Activated CD4-positive, CD25-positive, alpha-beta regulatory T cell treated with anti-CD3 and anti-CD28 coated beads, Interleukin-2, amount 50 U/mL, for 16 hours (primary cell): ENCODE data around the gene CCDC146.
"Not testable (repeated sequence)": the region's sequence is repeated elsewhere in the genome, so short reads cannot be mapped to it uniquely, and the experiment has no call there.

ENCODE experiments used
- DNase-seq: peaks from one replicate; pipeline ENCODE4 v3.0.0-alpha.2; 2020; ENCODE audit warnings: low read depth, low spot score

The CCDC146 gene

GRCh38 chr7:77199013-77199966 lies 76.9 kb downstream of the CCDC146 start, which contains the start of gene FGL2:
Gene FGL2, minus strand, starts transcription at chr7:77199819. Its CDS starts 26 bp downstream, at chr7:77199793.
- no peak for DNase-seq

GRCh38 chr7:77200542-77200941 lies 78.1 kb downstream of the CCDC146 start:
- no peak for DNase-seq

- DNase-seq, result no peak
Measured at GRCh38 chr7:77202481-77202976, 80.1 kb downstream of the CCDC146 start.

GRCh38 chr7:77205706-77206105 lies 83.3 kb downstream of the CCDC146 start:
- DNase-seq, result no peak

GRCh38 chr7:77208416-77208815 lies 86.0 kb downstream of the CCDC146 start:
- no peak for DNase-seq

- DNase-seq, result no peak
Measured at GRCh38 chr7:77209479-77210139, 87.2 kb downstream of the CCDC146 start.

- no peak for DNase-seq
Measured at GRCh38 chr7:77216181-77216845, 93.9 kb downstream of the CCDC146 start.

GRCh38 chr7:77217474-77218185 lies 95.2 kb downstream of the CCDC146 start:
- no peak for DNase-seq

- not testable (repeated sequence) for DNase-seq
Measured at GRCh38 chr7:77219701-77220331, 97.4 kb downstream of the CCDC146 start.

- no peak for DNase-seq
Measured at GRCh38 chr7:77222065-77222464, 99.7 kb downstream of the CCDC146 start.

GRCh38 chr7:77222819-77223218 lies 100.4 kb downstream of the CCDC146 start:
- no peak for DNase-seq

GRCh38 chr7:77223261-77223660 lies 100.8 kb downstream of the CCDC146 start:
- DNase-seq, result no peak

- no peak for DNase-seq
Measured at GRCh38 chr7:77226357-77226839, 104.0 kb downstream of the CCDC146 start.

- not testable (repeated sequence) for DNase-seq
Measured at GRCh38 chr7:77228795-77229194, 106.4 kb downstream of the CCDC146 start.

GRCh38 chr7:77232467-77232866 lies 110.1 kb downstream of the CCDC146 start:
- no peak for DNase-seq

- DNase-seq, result no peak
Measured at GRCh38 chr7:77235276-77235675, 112.9 kb downstream of the CCDC146 start.

GRCh38 chr7:77238703-77239136 lies 116.3 kb downstream of the CCDC146 start:
- no peak for DNase-seq

- DNase-seq, result no peak
Measured at GRCh38 chr7:77239471-77239870, 117.1 kb downstream of the CCDC146 start.

GRCh38 chr7:77242068-77242467 lies 119.7 kb downstream of the CCDC146 start:
- no peak for DNase-seq

GRCh38 chr7:77242554-77242953 lies 120.1 kb downstream of the CCDC146 start:
- no peak for DNase-seq
